ENCODE results near the gene GABBR2.

GABBR2 gene

DNA sequence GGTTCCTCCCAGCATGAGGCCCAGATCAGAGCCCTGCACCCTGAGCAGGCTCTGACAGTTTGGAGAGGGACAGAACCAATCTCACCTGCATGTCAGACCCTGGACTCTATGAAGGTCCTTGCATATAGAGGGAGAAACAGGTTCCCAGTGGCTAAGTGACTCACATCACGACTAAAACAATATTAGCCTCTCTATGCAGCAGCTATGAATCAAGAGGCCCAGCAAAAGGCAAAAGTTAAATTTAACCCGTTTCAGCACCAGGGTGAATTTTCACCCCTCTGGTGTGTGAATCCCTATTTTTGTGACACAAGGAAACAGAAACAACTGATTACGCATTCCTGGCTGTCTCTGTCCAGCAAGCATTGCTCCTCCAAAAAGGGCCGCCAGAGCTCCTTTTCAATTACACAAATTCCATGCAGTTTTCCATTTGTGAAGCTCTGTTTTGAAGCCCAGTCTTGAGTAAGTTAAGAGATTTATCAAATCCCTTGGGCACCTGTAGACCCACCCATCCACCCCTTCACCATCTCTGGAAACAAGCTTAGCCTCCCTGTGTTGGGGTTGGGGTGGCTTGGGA is 136.6 kb downstream of the GABBR2 start:
- DNase-seq (ENCODE audit: extremely low read depth in 1 of 2, low read depth in 1 of 2): no peak

- no peak for DNase-seq (ENCODE audit: extremely low read depth in 1 of 2, low read depth in 1 of 2)
These were observed 137.1 kb downstream of the GABBR2 start for GRCh38 chr9:98571643-98572042.

DNA sequence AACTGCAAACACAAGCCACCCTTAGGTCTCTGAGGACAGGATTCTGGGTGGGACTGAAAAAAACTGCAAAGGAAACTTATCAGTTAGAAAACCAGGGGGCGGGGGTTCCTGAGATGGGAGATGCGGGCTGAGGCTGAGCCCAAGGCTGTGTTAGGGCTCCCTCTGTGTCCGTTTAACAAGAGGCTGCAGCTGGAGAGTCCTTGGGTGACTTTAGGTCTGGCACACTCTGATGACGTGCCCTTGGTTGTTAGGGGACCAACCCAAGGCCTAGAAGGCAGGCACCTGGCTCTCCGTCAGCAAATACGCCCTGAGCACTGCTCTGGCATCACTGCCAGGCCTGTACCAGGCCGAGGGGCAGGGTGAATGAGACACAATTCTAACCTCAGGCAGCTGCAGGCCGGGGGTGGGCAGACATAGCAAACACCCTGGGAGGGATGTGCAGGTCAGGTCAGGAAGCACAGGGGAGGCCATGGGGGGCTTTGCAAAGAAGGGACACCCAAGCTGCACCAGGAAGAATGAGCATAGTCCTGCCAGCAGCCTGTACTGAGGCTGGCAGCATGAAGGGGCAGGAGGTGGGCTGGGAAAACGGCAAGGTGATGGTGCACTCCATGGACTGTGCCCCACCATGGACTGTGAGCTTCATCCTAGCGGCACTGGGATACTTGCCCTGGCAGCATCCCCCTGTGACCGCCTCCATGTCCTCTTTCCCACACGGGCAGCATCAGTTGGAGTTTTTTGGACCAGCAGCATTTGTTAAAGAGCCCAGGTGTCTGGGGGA is 137.9 kb downstream of the GABBR2 start:
- DNase-seq (ENCODE audit: extremely low read depth in 1 of 2, low read depth in 1 of 2): no peak

DNA sequence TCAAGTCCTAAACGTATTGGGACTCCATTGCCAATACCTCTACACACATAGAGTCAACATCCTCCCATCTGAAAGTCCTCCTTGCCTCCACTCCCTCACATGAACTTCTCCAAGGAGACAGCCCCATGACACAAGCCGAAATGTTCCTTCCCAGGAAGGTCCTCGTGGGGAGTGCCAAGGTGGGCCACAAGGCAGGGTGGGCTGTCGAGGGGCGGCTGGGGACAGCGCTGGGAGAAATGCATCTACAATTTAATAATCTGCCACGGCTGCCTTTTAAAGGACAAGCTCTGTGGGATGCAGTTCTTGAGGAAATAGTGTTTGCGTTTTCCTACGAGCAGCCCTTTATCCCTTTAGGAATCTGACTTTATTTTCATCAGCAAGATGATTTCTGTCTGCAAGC is 138.7 kb downstream of the GABBR2 start:
- no peak for DNase-seq (ENCODE audit: extremely low read depth in 1 of 2, low read depth in 1 of 2)

GRCh38 chr9:98569491-98569890 is 139.2 kb downstream of the GABBR2 start:
- DNase-seq (ENCODE audit: extremely low read depth in 1 of 2, low read depth in 1 of 2): no peak

GRCh38 chr9:98568909-98569469 is 139.7 kb downstream of the GABBR2 start:
- no peak for DNase-seq (ENCODE audit: extremely low read depth in 1 of 2, low read depth in 1 of 2)

GRCh38 chr9:98568234-98568908 is 140.4 kb downstream of the GABBR2 start:
- no peak for DNase-seq (ENCODE audit: extremely low read depth in 1 of 2, low read depth in 1 of 2)

DNA sequence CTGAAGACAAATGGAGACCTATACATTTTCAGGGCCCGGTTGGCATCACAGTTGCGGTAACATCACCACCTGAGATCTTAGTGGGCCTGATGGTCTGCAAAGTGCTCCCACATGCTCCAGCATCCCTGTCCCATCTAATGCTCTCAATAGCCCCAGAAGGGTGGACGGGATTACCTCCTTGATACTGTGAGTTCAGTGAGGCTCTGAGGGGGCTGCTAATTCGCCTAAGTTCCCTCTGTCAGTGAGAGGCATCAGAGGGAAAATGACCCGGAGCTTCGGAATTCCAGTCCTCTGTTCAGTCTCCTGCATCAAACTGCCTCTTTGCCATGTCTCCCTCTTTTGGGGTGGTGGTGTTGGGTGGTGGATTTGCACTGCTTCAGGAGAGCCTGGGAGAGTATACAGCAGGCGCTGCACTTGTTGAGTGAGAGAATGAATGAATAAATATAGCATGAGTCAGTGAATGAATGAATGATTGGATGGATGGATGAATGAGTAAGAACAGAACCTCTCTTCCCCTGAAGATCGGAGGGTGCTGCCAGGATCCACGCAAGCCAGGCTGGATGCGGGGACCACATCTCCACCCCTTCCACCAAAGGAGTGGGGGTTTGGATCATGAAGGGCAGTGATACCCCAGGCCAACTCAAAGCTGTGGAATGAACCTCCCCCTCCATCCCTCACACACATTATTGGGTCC is 141.0 kb downstream of the GABBR2 start:
- DNase-seq (ENCODE audit: extremely low read depth in 1 of 2, low read depth in 1 of 2): no peak

DNA sequence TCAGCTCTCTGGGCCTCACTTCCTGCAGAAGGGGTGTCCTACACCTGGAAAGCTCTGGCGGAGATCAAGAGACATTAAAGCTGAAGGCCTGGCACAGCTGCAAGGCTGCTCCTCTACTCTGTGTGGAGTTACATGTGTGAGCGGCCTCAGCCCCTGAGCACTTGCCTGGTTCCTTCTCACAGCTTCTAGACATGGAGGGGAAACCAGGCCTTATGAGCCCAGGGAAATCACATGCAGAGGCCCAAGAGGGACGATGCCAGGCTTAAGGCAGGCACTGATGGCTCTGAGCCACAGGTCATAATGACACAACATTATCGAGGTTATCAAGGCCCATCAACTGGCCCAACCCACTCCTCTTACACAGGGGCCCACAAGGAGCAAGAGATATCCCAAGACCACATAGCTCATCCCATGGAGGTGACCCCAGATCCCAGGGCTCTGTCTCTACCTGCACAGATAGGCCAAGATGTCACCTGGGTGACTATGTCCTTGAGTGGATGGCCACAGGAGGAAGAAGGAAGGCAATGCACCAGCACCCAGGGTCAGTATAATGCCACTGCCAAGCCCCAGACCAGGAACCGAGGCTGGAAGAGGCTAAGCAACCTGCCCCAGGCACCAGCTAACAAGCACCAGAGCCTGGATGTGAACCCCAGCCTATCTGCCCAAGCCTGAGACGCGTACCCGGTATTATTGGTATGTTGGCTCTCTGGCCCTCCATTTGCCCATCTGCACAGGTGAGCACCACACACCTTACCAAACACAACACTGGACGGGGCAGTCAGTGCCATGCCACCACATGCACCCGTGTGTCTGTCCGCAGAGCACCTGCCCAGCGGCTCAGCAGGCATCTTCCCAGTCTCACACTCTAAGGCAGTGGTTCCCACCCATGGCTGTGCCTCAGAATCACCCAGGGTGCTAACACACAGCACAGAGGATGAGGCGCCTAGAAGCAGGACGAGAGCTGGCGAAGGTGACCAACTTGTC is 143.3 kb downstream of the GABBR2 start:
- DNase-seq (ENCODE audit: extremely low read depth in 1 of 2, low read depth in 1 of 2): no peak

DNA sequence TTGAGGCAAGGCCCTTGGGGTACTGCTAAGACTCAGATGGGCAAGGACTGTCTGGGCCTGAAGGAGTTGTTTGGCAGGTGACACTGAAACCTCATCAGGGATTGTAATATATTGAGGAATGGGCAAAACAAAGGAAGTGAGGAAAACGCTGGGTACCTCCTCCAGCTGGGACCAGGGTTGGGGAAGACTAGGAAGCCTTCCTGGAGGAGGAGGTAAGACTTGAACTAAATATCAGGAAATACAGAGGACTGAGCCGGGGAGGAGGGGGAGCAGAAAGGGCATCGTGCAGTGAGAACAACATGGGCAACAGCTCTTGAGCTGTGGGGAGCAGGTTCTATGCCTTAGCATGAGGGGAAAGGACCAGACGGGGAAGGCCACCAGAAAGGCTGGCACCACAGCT is 144.0 kb downstream of the GABBR2 start:
- DNase-seq (ENCODE audit: extremely low read depth in 1 of 2, low read depth in 1 of 2): no peak

DNA sequence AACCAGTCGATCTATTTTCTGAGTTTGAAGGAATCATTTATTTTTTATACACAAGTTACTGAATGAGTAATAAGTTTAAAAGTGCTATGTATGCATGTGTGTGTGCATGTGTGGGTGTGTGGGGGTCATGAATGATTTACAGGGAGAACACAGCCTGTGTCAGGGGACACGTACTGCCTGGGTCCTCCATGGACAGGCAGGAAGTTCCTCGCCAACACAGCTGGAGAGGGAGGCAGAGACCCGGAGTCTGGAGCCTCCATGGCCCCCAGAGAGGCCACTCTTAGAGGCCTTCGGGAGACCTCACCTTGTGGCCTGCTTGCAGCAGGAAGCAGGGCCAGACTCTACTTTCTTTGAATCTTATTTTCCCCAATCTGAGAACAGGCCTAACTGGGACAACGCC is 144.7 kb downstream of the GABBR2 start:
- no peak for DNase-seq (ENCODE audit: extremely low read depth in 1 of 2, low read depth in 1 of 2)

GRCh38 chr9:98563212-98563907 is 145.4 kb downstream of the GABBR2 start:
- no peak for DNase-seq (ENCODE audit: extremely low read depth in 1 of 2, low read depth in 1 of 2)

DNA sequence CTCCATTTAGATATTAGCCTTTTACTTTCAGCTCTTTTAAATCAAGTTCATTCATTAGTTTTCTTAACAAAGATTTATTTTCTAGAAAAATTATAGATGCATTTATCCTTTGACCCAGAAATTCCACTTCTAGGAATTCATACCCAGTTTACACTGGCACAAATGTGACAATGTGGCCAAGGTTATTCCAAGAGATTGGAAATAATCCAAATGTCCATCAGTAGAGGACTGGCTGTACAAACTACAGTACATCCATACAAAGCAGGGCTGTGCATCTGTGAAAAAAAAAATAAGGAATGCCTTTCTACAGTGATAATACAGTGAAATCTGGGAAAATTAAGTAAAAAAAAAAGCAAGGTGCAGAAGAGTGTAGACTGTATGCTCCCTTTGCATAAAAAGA is 149.2 kb downstream of the GABBR2 start:
- no peak for DNase-seq (ENCODE audit: extremely low read depth in 1 of 2, low read depth in 1 of 2)

- no peak for DNase-seq (ENCODE audit: extremely low read depth in 1 of 2, low read depth in 1 of 2)
These were observed 150.2 kb downstream of the GABBR2 start for GRCh38 chr9:98558575-98558974.

GRCh38 chr9:98556511-98556910 is 152.2 kb downstream of the GABBR2 start:
- DNase-seq (ENCODE audit: extremely low read depth in 1 of 2, low read depth in 1 of 2): no peak

DNA sequence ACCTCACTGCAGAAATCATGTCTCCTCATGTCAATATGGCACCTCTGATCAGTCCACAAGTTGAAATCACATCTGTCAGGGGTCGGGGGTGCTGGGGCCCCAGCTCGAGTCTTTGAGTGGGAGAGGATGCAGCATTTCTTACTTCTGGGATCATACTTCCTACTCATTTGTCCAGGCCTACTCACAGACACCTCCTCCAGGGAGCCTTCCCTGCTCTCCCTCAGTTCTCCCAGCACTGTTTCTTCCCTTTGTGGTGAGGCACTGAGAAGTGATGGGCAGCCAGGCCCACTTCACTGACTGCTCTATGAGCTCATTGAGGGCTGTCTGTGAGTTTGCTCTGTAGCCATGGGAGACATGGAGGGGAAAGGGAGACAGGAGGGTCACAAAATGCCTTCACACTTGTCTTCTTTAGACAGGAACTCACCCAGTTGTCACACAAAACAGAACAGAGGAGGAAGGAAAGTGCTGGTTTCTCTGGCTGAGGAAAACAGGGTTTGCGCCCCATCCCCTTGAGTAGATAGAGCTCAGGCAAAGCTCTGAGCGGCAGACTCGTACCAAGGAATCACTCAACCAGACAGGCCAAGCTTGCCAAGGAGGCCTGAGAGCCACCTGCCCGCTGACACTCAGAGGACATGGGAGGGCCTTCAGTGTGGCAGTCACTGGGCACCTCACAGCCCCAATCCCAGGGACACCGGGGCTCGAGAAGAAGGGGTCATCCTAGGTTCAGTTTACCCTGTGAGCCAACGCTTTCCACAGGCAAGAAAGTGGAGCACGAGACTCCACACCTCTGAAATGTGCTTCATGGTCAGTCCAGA is 152.9 kb downstream of the GABBR2 start:
- DNase-seq (ENCODE audit: extremely low read depth in 1 of 2, low read depth in 1 of 2): no peak

DNA sequence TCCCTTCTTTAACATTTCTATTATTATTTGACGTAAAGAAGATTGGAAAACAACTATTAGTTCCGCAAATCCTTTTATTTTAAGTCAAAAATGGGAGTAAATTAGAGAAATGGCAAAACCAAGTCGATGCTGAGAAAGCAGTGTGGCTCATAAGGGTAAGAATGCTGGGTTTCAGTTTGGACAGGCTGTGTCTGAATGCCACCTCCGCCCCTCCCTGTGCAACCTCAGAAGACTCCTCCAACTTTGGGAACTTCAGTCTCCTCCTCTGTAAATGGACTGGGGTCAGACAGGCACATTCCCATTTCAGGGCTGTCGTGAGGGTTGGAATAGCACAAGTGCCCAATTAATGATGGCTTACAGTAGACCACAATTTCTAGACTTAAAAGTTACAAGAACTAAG is 154.0 kb downstream of the GABBR2 start:
- DNase-seq (ENCODE audit: extremely low read depth in 1 of 2, low read depth in 1 of 2): no peak

DNA sequence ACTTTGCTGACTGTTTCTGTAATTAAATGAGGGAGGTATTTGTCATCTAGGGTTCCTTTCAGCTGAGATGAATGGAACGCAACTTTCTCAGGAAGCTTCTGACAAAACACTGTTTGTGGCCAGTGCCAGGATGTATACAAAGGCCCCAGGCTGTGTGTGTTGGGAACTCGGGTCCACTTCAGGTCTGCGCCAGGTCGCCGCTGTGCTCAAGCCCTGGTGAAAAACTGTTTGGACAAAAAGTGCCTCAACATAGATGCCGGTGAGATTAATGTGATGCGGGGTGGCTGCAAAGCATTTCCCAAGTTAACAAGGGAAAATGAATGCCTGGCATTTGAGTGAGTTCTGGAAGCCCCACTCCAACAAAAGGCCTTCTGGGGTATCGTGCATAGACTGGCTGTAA is 156.4 kb downstream of the GABBR2 start:
- no peak for DNase-seq (ENCODE audit: extremely low read depth in 1 of 2, low read depth in 1 of 2)
